Measurements from ENCODE around the gene SRRM2.
"Not testable (repeated sequence)": the region's sequence is repeated elsewhere in the genome, so short reads cannot be mapped to it uniquely, and the experiment has no call there.

SRRM2 gene

GRCh38 chr16:2715064-2715463 lies 37.4 kb upstream of the SRRM2 start:
- DNase-seq (ENCODE audit: low read depth) = no peak

GRCh38 chr16:2715519-2715918 lies 36.9 kb upstream of the SRRM2 start:
- no peak for DNase-seq (ENCODE audit: low read depth)

GRCh38 chr16:2715966-2716885 lies 36.2 kb upstream of the SRRM2 start:
- no peak for DNase-seq (ENCODE audit: low read depth)

- DNase-seq (ENCODE audit: low read depth) = no peak
Observed at GRCh38 chr16:2716948-2717347, 35.5 kb upstream of the SRRM2 start.

- DNase-seq (ENCODE audit: low read depth) = no peak
Observed at GRCh38 chr16:2717383-2718263, 34.8 kb upstream of the SRRM2 start.

- DNase-seq (ENCODE audit: low read depth) = no peak
Observed at GRCh38 chr16:2719328-2720063, 32.9 kb upstream of the SRRM2 start.

- DNase-seq (ENCODE audit: low read depth) = no peak
Observed at GRCh38 chr16:2720064-2720457, 32.4 kb upstream of the SRRM2 start, which contains the start of gene PRSS27. TSS of gene PRSS27 (minus strand) at chr16:2720224. CDS start at chr16:2720160, 64 bp downstream.

GRCh38 chr16:2720719-2721633 lies 31.5 kb upstream of the SRRM2 start:
- DNase-seq (ENCODE audit: low read depth) = no peak

- not testable (repeated sequence) for DNase-seq (ENCODE audit: low read depth)
Observed at GRCh38 chr16:2721634-2722173, 30.7 kb upstream of the SRRM2 start.

GRCh38 chr16:2724088-2724676 lies 28.3 kb upstream of the SRRM2 start:
- DNase-seq (ENCODE audit: low read depth) = no peak

GRCh38 chr16:2724816-2725348 lies 27.6 kb upstream of the SRRM2 start:
- no peak for DNase-seq (ENCODE audit: low read depth)

- DNase-seq (ENCODE audit: low read depth) = no peak
Observed at GRCh38 chr16:2726923-2727322, 25.5 kb upstream of the SRRM2 start.

GRCh38 chr16:2728034-2728433 lies 24.4 kb upstream of the SRRM2 start:
- no peak for DNase-seq (ENCODE audit: low read depth)

GRCh38 chr16:2734844-2735515 lies 17.5 kb upstream of the SRRM2 start:
- no peak for DNase-seq (ENCODE audit: low read depth)

GRCh38 chr16:2736476-2737237 lies 15.8 kb upstream of the SRRM2 start:
- no peak for DNase-seq (ENCODE audit: low read depth)

- DNase-seq (ENCODE audit: low read depth) = no peak
Observed at GRCh38 chr16:2737238-2737605, 15.2 kb upstream of the SRRM2 start.

GRCh38 chr16:2737895-2738418 lies 14.5 kb upstream of the SRRM2 start:
- no peak for DNase-seq (ENCODE audit: low read depth)

- DNase-seq (ENCODE audit: low read depth) = no peak
Observed at GRCh38 chr16:2738615-2739014, 13.8 kb upstream of the SRRM2 start.
